Fibroblast of lung (primary cell): Measurements from ENCODE around the gene IL21R. TPM values are rescaled to one million over a fixed set of nuclear protein-coding genes. Genes with fewer than 3 reads are reported as not detected.

Experiments
- DNase-seq, 2 donors: peaks; one replicate each; pipeline versions ENCODE4 v3.0.0 to v3.0.0-alpha.2; 2010; ENCODE audit warnings: low read depth in 2 of 2
- H2AFZ ChIP-seq: 2 replicates; pipeline ENCODE4 v1.5.1; 2012; ENCODE audit warnings: low read length, control low read depth, inconsistent platforms
- H3K27ac ChIP-seq: 2 replicates; pipeline ENCODE4 v1.5.1; 2011; ENCODE audit warnings: low read length, control low read depth; ENCODE audit not compliant: insufficient read depth
- H3K27me3 ChIP-seq: 2 replicates; pipeline ENCODE4 v1.5.1; 2011; ENCODE audit warnings: mild to moderate bottlenecking, low read length; ENCODE audit not compliant: control insufficient read depth, insufficient read depth
- H3K36me3 ChIP-seq: 2 replicates; pipeline ENCODE4 v1.5.1; 2011; ENCODE audit warnings: low read length; ENCODE audit not compliant: control insufficient read depth, insufficient read depth
- H3K4me1 ChIP-seq: 2 replicates; pipeline ENCODE4 v1.5.1; 2011; ENCODE audit warnings: low read length; ENCODE audit not compliant: control insufficient read depth, insufficient read depth; ENCODE audit errors: extremely low read depth
- H3K4me2 ChIP-seq: 2 replicates; pipeline ENCODE4 v1.5.1; 2011; ENCODE audit warnings: low read length, control low read depth; ENCODE audit not compliant: insufficient read depth; ENCODE audit errors: extremely low read depth
- H3K4me3 ChIP-seq, 4 experiments: fragments of 200-600 bp in 1 of 4; sonication (generic) in 1 of 4; replicated peaks in 1 of 4; 2 replicates each; pipeline ENCODE4 v1.5.1; 2011 to 2016; ENCODE audit warnings: low read length in 4 of 4, low read depth in 3 of 4, mild to moderate bottlenecking in 3 of 4, control low read depth in 2 of 4, inconsistent platforms in 1 of 4, mixed read lengths in 1 of 4; ENCODE audit not compliant: insufficient read depth in 1 of 4; ENCODE audit errors: control extremely low read depth in 1 of 4
- H3K79me2 ChIP-seq: 2 replicates; pipeline ENCODE4 v1.5.1; 2012; ENCODE audit warnings: mild to moderate bottlenecking, low read length, inconsistent platforms; ENCODE audit not compliant: control insufficient read depth, insufficient read depth
- H3K9ac ChIP-seq: 2 replicates; pipeline ENCODE4 v1.5.1; 2011; ENCODE audit warnings: mild to moderate bottlenecking, low read length, control low read depth; ENCODE audit not compliant: insufficient read depth
- H3K9me3 ChIP-seq: 2 replicates; pipeline ENCODE4 v1.5.1; 2012; ENCODE audit warnings: low read depth, low read length; ENCODE audit not compliant: control insufficient read depth, insufficient read depth
- H4K20me1 ChIP-seq: 2 replicates; pipeline ENCODE4 v1.5.1; 2011; ENCODE audit warnings: low read length; ENCODE audit not compliant: control insufficient read depth, insufficient read depth; ENCODE audit errors: extremely low read depth
- CTCF ChIP-seq, 2 donors: IDR thresholded peaks in 1 of 2; conservative IDR thresholded peaks in 1 of 2; 1 replicate in 1 of 2; 2 replicates in 1 of 2; pipeline ENCODE4 v1.5.1; 2011 to 2012; ENCODE audit warnings: low read length in 2 of 2, control low read depth in 1 of 2, inconsistent platforms in 1 of 2, low read depth in 1 of 2, mild to moderate bottlenecking in 1 of 2
- EZH2 ChIP-seq: IDR thresholded peaks from 2 replicates; pipeline ENCODE4 v1.5.1; 2012; ENCODE audit warnings: low read length, control low read depth, mild to moderate bottlenecking; ENCODE audit errors: missing control alignments
- polyA plus RNA-seq, 2 donors: library from polyadenylated mRNA; depleted of rRNA in 1 of 2; stranded (reverse) in 1 of 2; unstranded in 1 of 2; fragments of >200 nt; gene quantifications; 2 replicates each; pipeline ENCODE4 v1.2.1, GENCODE V29; 2011 to 2012; ENCODE audit warnings: missing spikeins in 1 of 2
- total RNA-seq: library from RNA; depleted of rRNA; stranded (reverse); fragments of >200 nt; gene quantifications from 2 replicates; pipeline ENCODE4 v1.2.1, GENCODE V29; 2014

IL21R gene
- total and polyA plus RNA-seq, 2 donors (not counting 1 experiment from before 2014, with no cell fraction given), result 0.95 to 7.4 TPM

GRCh38 chr16:27468941-27469531, 67.1 kb downstream of the IL21R start:
- Histone ChIP-seq H3K4me3 (no peak overlapping the region), H3K4me1 (peaks cover 12% of the 10 kb centered on the region), H3K9ac (no peak overlapping the region), H3K79me2 (no peaks in the 10 kb centered on the region), H4K20me1 (no peaks in the 10 kb centered on the region), H3K27me3 (no peaks in the 10 kb centered on the region), H3K36me3 (peaks cover 36% of the 10 kb centered on the region), H3K4me2 (no peak overlapping the region), H2AFZ (no peak overlapping the region), H3K9me3 (no peaks in the 10 kb centered on the region), H3K27ac (no peak overlapping the region)
- no peak for DNase-seq
- TF ChIP-seq CTCF (conservative IDR thresholded peaks at IDR 0.05 in 1 of 2, IDR thresholded peaks at IDR 0.05 in 1 of 2; ENCODE audit: low read depth in 1 of 2, low read length in 2 of 2), result no peak

- H3K27ac ChIP-seq, result peak overlapping the region; percentile 65
- H3K79me2 ChIP-seq, result no peaks in the 10 kb centered on the region
- H4K20me1 ChIP-seq, result no peaks in the 10 kb centered on the region
- H3K36me3 ChIP-seq, result peaks cover 33% of the 10 kb centered on the region
- H3K4me3 ChIP-seq, result no peak overlapping the region
- DNase-seq, result peak; percentile 56 to 83
- no peaks in the 10 kb centered on the region for H3K9me3 ChIP-seq
- TF ChIP-seq CTCF (conservative IDR thresholded peaks at IDR 0.05 in 1 of 2, IDR thresholded peaks at IDR 0.05 in 1 of 2; ENCODE audit: low read depth in 1 of 2, low read length in 2 of 2) (peak in 1 of 2 donors; percentile 28), EZH2 (no peak)
- no peak overlapping the region for H2AFZ ChIP-seq
- no peak overlapping the region for H3K4me2 ChIP-seq
- H3K27me3 ChIP-seq, result no peaks in the 10 kb centered on the region
- H3K9ac ChIP-seq, result no peak overlapping the region
- peaks cover 12% of the 10 kb centered on the region for H3K4me1 ChIP-seq
Measured at GRCh38 chr16:27470567-27471431, 68.8 kb downstream of the IL21R start.

- Histone ChIP-seq H3K27me3 (no peaks in the 10 kb centered on the region), H3K36me3 (peaks cover 33% of the 10 kb centered on the region), H3K9me3 (no peaks in the 10 kb centered on the region), H2AFZ (no peak overlapping the region), H3K4me2 (no peak overlapping the region), H3K9ac (no peak overlapping the region), H3K27ac (no peak overlapping the region), H3K4me1 (peaks cover 20% of the 10 kb centered on the region), H3K4me3 (no peak overlapping the region), H3K79me2 (no peaks in the 10 kb centered on the region), H4K20me1 (no peaks in the 10 kb centered on the region)
- no peak for DNase-seq
- TF ChIP-seq EZH2, result no peak
- TF ChIP-seq CTCF (conservative IDR thresholded peaks at IDR 0.05 in 1 of 2, IDR thresholded peaks at IDR 0.05 in 1 of 2; ENCODE audit: low read depth in 1 of 2, low read length in 2 of 2), result no peak
Measured at GRCh38 chr16:27471661-27472060, 69.7 kb downstream of the IL21R start.
